K562 (cell line): ENCODE results near the gene AMZ2. TPM values are rescaled to one million over a fixed set of nuclear protein-coding genes. Genes with fewer than 3 reads are reported as not detected.

Experiments
- ARID2 ChIP-seq: fragments of 450-650 bp; IDR thresholded peaks from 2 replicates; pipeline ENCODE4 v1.6.1; 2017; ENCODE audit warnings: antibody characterized with exemption, mild to moderate bottlenecking
- BCOR ChIP-seq: fragments of 450-650 bp; IDR thresholded peaks from 2 replicates; pipeline ENCODE4 v1.6.1; 2016
- POLR2H ChIP-seq: IDR thresholded peaks from 2 replicates; pipeline ENCODE4 v1.6.1; 2016; ENCODE audit warnings: missing genetic modification characterization, low read depth, mild to moderate bottlenecking, control low read depth, missing compliant biosample characterization, moderate library complexity
- ZNF584 ChIP-seq: fragments of 200-800 bp; sonication (Bioruptor generic); IDR thresholded peaks from 2 replicates; pipeline ENCODE4 v1.6.1; 2016; ENCODE audit warnings: low read depth, mild to moderate bottlenecking, missing genetic modification characterization, missing compliant biosample characterization
- ZNF644 ChIP-seq: fragments of 200-800 bp; sonication (Bioruptor generic); IDR thresholded peaks from 2 replicates; pipeline ENCODE4 v1.6.1; 2016; ENCODE audit warnings: low read depth, missing genetic modification characterization, missing compliant biosample characterization
- polyA plus RNA-seq, 8 experiments: library from polyadenylated mRNA; depleted of rRNA in 4 of 8; stranded (reverse) in 5 of 8; unstranded in 3 of 8; fragments of >200 nt; fragmentation: Nextera tagmentation in 2 of 8; fragmentation: Illumina TruSeq in 1 of 8; extraction: Ambion mirVana in 2 of 8; extraction: Trizol in 1 of 8; gene quantifications; 2 replicates each; pipeline versions ENCODE4 v1.2.1 to v1.2.3, GENCODE V29; 2011 to 2014; ENCODE audit warnings: inconsistent platforms in 1 of 8, missing spikeins in 1 of 8
- total RNA-seq, 7 experiments: library from RNA; depleted of rRNA in 6 of 7; stranded (reverse); fragments of >200 nt in 6 of 7; fragmentation: Illumina TruSeq in 2 of 7; extraction: Trizol in 2 of 7; gene quantifications; 2 replicates each; pipeline versions ENCODE4 v1.2.1 to v1.2.3, GENCODE V29; 2011 to 2021; ENCODE audit warnings: low replicate concordance in 1 of 7
- TF ChIP-seq, protein P1 (sequence below), 3 experiments: fragments of 200-800 bp in 1 of 3; sonication (Bioruptor generic) in 1 of 3; sonication (generic) in 1 of 3; formaldehyde crosslinking in 1 of 3; IDR thresholded peaks; 2 replicates each; pipeline versions ENCODE4 v1.6.1 to v1.8.0; 2016 to 2022; ENCODE audit warnings: mild to moderate bottlenecking in 2 of 3, missing compliant biosample characterization in 2 of 3, missing genetic modification characterization in 2 of 3, missing genetic modification reagents in 1 of 3

Gene AMZ2
- total and polyA plus RNA-seq, 9 of the 15 experiments (the other 6 are each of a cell fraction or from before 2014, with no cell fraction given), result 22.6 to 92.2 (median 52.6) TPM

DNA sequence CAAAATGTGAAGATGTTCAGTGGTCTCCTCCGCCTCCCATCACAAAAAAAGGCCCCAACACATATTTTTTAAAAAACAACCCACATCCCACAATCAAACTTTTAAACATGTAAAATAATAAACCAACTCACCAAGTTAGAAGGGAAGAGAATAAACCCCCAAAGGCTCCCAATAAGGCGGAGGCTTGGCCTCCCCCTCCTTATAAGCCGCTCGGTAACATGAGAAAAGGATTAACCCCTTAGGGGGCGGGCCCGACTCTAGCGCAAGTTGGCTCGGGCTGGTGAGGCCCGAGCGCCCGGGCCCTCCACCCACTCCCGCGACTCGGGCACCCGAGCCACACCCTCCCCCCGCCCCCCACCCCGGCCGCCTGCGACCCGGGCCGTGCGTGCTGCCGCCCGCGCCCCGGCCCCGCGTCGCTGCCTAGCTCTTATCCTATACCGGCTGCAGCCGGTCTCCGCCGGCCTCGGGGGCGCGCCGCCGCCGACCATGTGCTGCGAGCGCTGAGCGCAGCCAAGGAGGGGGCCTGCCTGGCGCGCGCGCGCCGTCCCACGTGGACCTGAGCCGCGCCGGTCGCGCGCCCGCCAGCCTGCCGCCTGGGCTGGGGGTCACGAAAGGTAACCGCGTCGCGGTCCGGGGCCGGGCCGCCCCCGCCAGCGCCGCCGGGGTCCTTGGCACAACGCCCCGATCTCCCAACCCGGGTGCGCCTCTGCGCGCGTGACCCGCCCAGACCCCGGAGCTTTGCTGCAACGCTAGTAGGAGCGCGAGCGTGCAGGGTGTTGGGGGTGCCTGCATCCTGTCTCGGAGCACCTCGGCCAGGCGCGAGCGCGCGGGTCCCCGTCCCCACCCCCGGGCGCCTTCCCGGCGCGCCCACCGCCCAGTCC is 43.4 kb downstream of the AMZ2 start, which contains the start of the genes ARSG and SLC16A6 (continued):
- TF ChIP-seq POLR2H (0 out of 2 replicates have a peak, but pooled peaks have one; percentile 46), ARID2 (no peak), BCOR (no peak), ZNF644 (tag) (0 out of 2 replicates have a peak, but pooled peaks have one; percentile 35), ZNF584 (CRISPR knock-in tag) (0 out of 2 replicates have a peak, but pooled peaks have one; percentile 60)
- TF ChIP-seq, protein P1, sequence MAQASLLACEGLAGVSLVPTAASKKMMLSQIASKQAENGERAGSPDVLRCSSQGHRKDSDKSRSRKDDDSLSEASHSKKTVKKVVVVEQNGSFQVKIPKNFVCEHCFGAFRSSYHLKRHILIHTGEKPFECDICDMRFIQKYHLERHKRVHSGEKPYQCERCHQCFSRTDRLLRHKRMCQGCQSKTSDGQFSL (CRISPR knock-in tag; IDR thresholded peaks at IDR 0.05), result peak; percentile 0; the same call in 1 of the 2 replicates
- TF ChIP-seq, protein P1 (tag; IDR thresholded peaks at IDR 0.05), result no peak; a peak in 1 of 4 replicates
